GM18505 (cell line): Measurements from ENCODE around the gene PIGL.
A peak's percentile ranks its signal among the peaks of the same experiment; 100 is the strongest.

Experiments used
- ATAC-seq: cut with Tn5 transposase; IDR thresholded peaks from one replicate; pipeline ENCODE4 v1.9.1; 2021; ENCODE audit not compliant: unreplicated experiment
- POLR2A ChIP-seq: IDR thresholded peaks from 4 replicates; pipeline ENCODE4 v1.6.1; 2011; ENCODE audit warnings: borderline replicate concordance; ENCODE audit not compliant: insufficient read depth, insufficient read length; ENCODE audit errors: extremely low read depth

The PIGL gene

DNA sequence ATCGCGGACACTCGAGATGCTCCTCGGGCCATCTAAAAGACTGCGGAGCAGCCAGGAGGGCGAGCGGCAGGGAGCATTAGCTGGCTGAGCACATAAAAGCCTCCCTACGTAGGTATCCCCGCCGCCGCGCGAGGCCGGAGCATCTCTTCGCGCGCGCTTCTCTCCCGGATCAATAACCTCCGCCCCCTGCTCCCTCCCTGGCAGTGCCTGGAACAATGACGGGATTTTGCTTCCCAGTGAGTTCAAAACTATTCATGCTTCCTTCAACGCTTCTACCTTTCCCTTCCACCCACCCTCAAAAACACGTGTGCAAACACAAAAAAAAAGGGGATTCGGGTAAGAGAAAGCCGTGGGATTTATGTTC lies 135.3 kb downstream of the PIGL start:
- TF ChIP-seq POLR2A: no peak
- ATAC-seq: no peak

- TF ChIP-seq POLR2A: no peak
- ATAC-seq: peak; percentile 42
These were observed 135.8 kb downstream of the PIGL start for GRCh38 chr17:16352667-16353316.

DNA sequence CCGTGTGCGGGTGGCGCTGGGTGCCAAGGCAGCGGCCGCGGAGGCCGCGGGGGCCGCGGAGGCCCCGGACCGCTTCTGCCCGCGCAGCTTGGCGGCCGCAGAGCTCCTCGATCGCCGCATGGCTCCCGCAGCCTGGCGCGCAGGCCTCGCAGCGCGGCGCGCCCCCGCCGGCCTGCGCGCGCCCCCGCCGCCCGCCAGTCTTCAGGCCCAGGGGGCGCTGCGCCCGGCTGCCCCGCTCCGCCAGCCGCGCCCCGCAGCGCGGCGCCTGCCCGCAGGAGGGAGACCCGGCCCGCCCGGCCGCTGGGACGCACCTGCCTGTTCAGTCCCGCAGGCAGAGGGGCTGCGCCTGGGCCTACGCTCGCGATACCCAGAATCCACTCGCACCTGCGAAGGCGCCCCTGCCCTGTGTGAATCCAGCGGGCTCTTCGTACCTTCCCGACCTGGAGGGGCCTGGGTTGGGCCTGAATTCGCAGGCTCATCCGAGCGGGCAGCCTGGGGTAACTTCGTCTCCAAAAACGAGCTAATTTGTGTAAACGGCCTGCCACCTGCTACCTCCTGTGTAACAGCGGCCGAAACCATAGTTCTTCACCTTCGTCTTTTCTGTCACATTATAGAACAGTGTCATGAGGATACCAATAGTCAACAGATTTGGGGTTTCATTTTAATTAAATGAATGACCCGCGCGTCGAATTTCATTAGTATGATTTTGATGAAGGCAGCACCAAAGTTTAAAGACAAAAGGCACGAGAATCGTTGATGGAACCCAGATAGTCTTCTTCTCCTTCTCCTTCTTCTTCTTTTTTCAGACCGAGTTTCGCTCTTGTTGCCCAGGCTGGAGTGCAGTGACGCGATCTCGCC lies 136.5 kb downstream of the PIGL start, which contains the start of gene CENPV:
Gene CENPV (minus strand): TSS at position 153 of the 858 bp plus-strand sequence. CDS start 33 bp downstream, at position 120.
- ATAC-seq: peak; percentile 72
- peak; percentile 72 for TF ChIP-seq POLR2A

- ATAC-seq: no peak
- no peak for TF ChIP-seq POLR2A
These were observed 137.6 kb downstream of the PIGL start for GRCh38 chr17:16354585-16354984.

GRCh38 chr17:16358394-16358793 lies 141.4 kb downstream of the PIGL start:
- no peak for ATAC-seq
- TF ChIP-seq POLR2A: no peak

DNA sequence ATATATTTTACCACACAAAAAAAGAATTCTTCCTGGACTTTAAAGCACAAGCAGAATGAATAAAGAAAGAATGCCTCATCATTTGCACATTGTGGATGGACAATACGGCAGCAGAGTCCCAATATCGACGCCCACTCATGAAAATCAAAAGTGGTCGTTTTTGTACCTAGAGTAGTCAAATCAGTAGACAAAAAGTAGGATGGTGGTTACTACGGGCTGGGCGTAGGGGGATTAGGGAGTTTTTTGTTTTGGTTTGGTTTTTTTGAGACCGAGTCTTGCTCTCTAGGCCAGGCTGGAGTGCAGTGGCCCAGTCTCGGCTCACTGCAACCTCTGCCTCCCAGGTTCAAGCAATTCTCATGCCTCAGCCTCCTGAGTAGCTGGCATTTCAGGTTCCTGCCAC lies 144.9 kb downstream of the PIGL start:
- TF ChIP-seq POLR2A: no peak
- ATAC-seq: no peak

DNA sequence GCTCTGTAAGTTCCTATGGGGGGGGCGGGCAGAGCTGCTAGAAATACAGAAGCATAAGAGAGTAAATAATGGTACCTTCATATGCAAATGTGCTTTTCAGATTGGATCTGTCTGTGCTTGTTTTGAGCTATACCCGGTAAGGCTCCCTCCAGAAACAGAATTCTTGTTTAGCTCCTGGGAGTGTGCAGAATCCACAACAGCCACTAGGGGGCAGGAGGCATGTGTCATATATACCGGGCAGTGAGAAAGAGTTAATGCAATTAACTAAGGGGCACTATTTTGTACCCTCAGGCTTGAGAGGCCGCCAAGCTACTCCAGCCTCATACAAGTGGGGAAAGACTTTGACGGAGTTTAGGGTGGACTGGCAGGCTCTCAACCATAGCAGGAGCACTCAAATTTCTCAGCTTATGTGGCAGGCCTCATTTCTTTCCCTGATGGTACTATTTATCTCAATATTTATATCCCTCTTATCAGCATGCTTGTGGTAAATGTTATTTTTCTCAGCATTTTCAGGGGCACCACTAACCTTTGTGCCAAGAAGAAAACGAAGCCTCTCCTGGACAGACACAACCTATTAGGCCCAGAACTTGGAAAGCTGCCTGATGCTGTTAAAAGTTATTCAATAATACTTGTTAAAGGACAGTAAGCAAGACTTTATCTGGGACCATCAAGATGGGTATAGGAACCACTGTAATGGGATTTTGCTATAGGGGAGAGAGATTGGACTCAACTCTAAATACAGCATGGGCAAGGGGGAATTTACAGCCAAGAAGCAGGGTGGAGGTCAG lies 146.9 kb downstream of the PIGL start:
- no peak for ATAC-seq
- TF ChIP-seq POLR2A: no peak

- no peak for TF ChIP-seq POLR2A
- ATAC-seq: no peak
These were observed 147.6 kb downstream of the PIGL start for GRCh38 chr17:16364625-16365024.

GRCh38 chr17:16371742-16372141 lies 154.7 kb downstream of the PIGL start:
- ATAC-seq: no peak
- TF ChIP-seq POLR2A: no peak

DNA sequence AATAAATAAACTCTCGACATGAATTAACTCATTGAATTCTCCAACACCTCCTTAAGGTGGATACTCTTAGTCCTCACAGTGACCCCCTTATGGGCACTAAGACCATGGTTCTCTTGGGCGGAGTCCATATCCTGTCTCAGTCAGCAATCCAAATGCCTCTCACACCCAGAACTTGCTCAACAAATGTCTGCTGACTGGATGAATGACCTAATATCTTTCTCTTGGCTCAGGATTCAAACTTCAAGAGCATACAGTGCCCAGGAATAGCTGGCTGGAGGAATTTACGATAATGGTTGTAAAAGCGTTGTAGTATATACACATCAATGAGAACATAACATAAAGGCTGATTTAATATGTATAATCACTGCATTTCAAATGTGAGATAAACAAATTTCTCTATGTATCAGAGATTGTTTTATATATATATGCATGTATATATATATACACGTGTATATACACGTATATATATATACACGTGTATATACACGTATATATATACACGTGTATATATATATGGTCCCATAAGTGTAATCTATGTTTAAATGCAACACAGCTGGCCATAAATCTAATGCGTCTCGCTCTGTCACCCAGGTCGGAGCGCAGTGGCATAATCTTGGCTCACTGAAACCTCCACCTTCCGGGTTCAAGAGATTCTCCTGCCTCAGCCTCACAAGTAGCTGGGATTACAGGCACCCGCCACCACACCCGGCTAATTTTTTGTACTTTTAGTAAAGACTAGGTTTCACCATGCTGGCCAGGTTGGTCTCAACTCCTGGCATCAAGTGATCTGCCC lies 157.3 kb downstream of the PIGL start:
- no peak for ATAC-seq
- TF ChIP-seq POLR2A: no peak
